Caco-2 (cell line): ENCODE results near the gene DPF3. TPM values are rescaled to one million over a fixed set of nuclear protein-coding genes. Genes with fewer than 3 reads are reported as not detected.

ENCODE experiments used
- BruUV-seq: library from RNA; stranded (reverse); fragments of 400-500 nt; replicated peaks from 2 replicates; lab custom pipeline; 2021; lab: Mats Ljungman, UMichigan
- CTCF ChIA-PET: fragments of 300-600 bp; sonication (Branson Sonifier 250); formaldehyde crosslinking; loops from one replicate; lab custom pipeline; 2022; ENCODE audit warnings: antibody characterized with exemption; lab: Charles Lee
- POLR2A ChIA-PET: fragments of 300-600 bp; sonication (Branson Sonifier 250); formaldehyde crosslinking; loops from one replicate; lab custom pipeline; 2022; ENCODE audit warnings: antibody characterized with exemption; lab: Charles Lee
- DNase-seq, 2 experiments: peaks; one replicate each; pipeline versions ENCODE4 v3.0.0 to v3.0.0-alpha.2; 2020 to 2022
- H3K27me3 ChIP-seq: replicated peaks from 2 replicates; pipeline ENCODE4 v1.6.0; 2011; ENCODE audit warnings: low read length; ENCODE audit not compliant: control insufficient read depth, insufficient read depth
- H3K36me3 ChIP-seq: 2 replicates; pipeline ENCODE4 v1.5.1; 2011; ENCODE audit warnings: low read length; ENCODE audit not compliant: control insufficient read depth, insufficient read depth
- H3K4me1 ChIP-seq: fragments of 250-450 bp; sonication (Bioruptor Pico); 2 replicates; pipeline ENCODE4 v1.5.1; 2020; ENCODE audit warnings: mild to moderate bottlenecking
- H3K4me3 ChIP-seq: 2 replicates; pipeline ENCODE4 v1.5.1; 2011; ENCODE audit warnings: low read depth, mild to moderate bottlenecking, control low read depth, low read length
- H3K9me3 ChIP-seq: fragments of 250-450 bp; sonication (Bioruptor Pico); 2 replicates; pipeline ENCODE4 v1.5.1; 2020; ENCODE audit warnings: mild to moderate bottlenecking, moderate library complexity
- H3K27ac Mint-ChIP-seq: one replicate; pipeline ENCODE4 v1.8.0; 2022; ENCODE audit warnings: mixed read lengths; ENCODE audit not compliant: unreplicated experiment
- H3K27me3 Mint-ChIP-seq: one replicate; pipeline ENCODE4 v1.8.0; 2022; ENCODE audit warnings: mixed read lengths; ENCODE audit not compliant: insufficient read depth, unreplicated experiment
- H3K36me3 Mint-ChIP-seq: one replicate; pipeline ENCODE4 v1.8.0; 2022; ENCODE audit warnings: mild to moderate bottlenecking, mixed read lengths; ENCODE audit not compliant: insufficient read depth, unreplicated experiment
- H3K4me1 Mint-ChIP-seq: one replicate; pipeline ENCODE4 v1.8.0; 2022; ENCODE audit warnings: low read depth, mixed read lengths; ENCODE audit not compliant: unreplicated experiment
- H3K4me3 Mint-ChIP-seq: one replicate; pipeline ENCODE4 v1.8.0; 2022; ENCODE audit warnings: mild to moderate bottlenecking, moderate library complexity, mixed read lengths; ENCODE audit not compliant: unreplicated experiment
- H3K9me3 Mint-ChIP-seq: one replicate; pipeline ENCODE4 v1.8.0; 2022; ENCODE audit warnings: mixed read lengths; ENCODE audit not compliant: unreplicated experiment
- intact Hi-C: fragments of 100-400 bp; cut with micrococcal nuclease; formaldehyde crosslinking; loops from one replicate; pipeline ENCODE4 v1.10.0; 2022; ENCODE audit not compliant: unreplicated experiment
- total RNA-seq: library from RNA; stranded (reverse); gene quantifications from 2 replicates; pipeline ENCODE4 v1.2.3, GENCODE V29; 2022
- TF ChIP-seq, protein P1 (sequence below), 2 experiments: fragments of 200-600 bp in 1 of 2; IDR thresholded peaks; 1 replicate in 1 of 2; 2 replicates in 1 of 2; pipeline versions ENCODE4 v1.5.1 to v1.8.0; 2011 to 2022; ENCODE audit warnings: antibody characterized with exemption in 1 of 2, control low read depth in 1 of 2, inconsistent platforms in 1 of 2, low read depth in 1 of 2, low read length in 1 of 2, mild to moderate bottlenecking in 1 of 2, moderate library complexity in 1 of 2; ENCODE audit not compliant: insufficient read depth in 1 of 2, severe bottlenecking in 1 of 2, unreplicated experiment in 1 of 2

The DPF3 gene
- total RNA-seq, 1 experiment from 2014 or later = not detected

DNA sequence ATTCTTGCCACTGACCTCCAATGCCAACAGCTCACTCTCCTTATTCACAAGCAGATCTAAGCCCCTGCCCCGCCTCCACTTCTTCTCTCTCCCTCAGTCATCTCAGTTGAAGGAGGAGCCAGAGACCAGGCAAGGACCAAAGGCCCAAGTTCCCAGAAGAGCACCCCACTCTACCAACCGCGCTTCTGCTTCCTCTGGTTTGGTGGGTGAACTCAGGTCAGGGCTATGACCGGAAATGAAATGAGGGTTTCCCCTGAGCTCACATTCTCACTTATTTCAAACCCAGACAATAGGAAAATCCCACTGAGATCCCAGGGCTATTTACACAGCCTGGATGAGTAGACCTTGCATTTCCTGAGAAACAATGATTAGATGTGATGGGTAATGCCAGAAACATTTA, 9.9 kb downstream of the DPF3 start:
- Histone ChIP-seq H3K4me1 (no peaks in the 10 kb centered on the region), H3K27me3 (peaks cover 1% of the 10 kb centered on the region), H3K4me3 (no peak overlapping the region), H3K36me3 (no peaks in the 10 kb centered on the region), H3K9me3 (no peaks in the 10 kb centered on the region)
- Mint-ChIP-seq H3K27me3 (peaks cover 29% of the 10 kb centered on the region), H3K36me3 (no peaks in the 10 kb centered on the region), H3K27ac (no peak overlapping the region), H3K4me3 (no peak overlapping the region), H3K9me3 (no peaks in the 10 kb centered on the region), H3K4me1 (no peaks in the 10 kb centered on the region)
- POLR2A ChIA-PET = no interaction called here
- CTCF ChIA-PET = no interaction called here
- BruUV-seq = no TSS peak
- no peak for DNase-seq
- intact Hi-C loops = no loop called here
- TF ChIP-seq, protein P1, sequence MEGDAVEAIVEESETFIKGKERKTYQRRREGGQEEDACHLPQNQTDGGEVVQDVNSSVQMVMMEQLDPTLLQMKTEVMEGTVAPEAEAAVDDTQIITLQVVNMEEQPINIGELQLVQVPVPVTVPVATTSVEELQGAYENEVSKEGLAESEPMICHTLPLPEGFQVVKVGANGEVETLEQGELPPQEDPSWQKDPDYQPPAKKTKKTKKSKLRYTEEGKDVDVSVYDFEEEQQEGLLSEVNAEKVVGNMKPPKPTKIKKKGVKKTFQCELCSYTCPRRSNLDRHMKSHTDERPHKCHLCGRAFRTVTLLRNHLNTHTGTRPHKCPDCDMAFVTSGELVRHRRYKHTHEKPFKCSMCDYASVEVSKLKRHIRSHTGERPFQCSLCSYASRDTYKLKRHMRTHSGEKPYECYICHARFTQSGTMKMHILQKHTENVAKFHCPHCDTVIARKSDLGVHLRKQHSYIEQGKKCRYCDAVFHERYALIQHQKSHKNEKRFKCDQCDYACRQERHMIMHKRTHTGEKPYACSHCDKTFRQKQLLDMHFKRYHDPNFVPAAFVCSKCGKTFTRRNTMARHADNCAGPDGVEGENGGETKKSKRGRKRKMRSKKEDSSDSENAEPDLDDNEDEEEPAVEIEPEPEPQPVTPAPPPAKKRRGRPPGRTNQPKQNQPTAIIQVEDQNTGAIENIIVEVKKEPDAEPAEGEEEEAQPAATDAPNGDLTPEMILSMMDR (IDR thresholded peaks at IDR 0.05; ENCODE audit: insufficient read depth in 1 of 2, low read depth in 1 of 2, low read length in 1 of 2, severe bottlenecking in 1 of 2, unreplicated experiment in 1 of 2) = no peak

DNA sequence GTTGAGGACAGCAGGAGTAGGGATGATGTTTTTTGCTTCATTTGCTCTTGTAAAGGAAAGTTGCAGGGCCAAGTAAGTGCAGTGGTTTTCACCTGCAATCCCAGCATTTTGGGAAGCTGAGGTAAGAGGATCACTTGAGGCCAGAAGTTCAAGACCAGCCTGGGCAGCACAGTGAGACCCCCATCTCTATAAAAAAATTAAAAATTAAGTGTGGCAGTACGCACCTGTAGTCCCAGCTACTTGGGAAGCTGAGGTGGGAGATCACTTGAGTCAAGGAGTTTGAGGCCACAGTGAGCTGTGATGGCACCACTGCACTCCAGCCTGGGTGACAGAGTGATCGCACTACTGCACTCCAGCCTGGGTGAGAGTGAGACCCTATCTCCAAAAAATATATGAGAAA, 10.8 kb downstream of the DPF3 start:
- H3K27ac Mint-ChIP-seq = no peak overlapping the region
- H3K4me3 ChIP-seq = no peak overlapping the region
- H3K4me3 Mint-ChIP-seq = no peak overlapping the region
- H3K9me3 ChIP-seq = no peaks in the 10 kb centered on the region
- no peaks in the 10 kb centered on the region for H3K36me3 ChIP-seq
- no peak for DNase-seq
- CTCF ChIA-PET = no interaction called here
- intact Hi-C loops = no loop called here
- H3K4me1 Mint-ChIP-seq = no peaks in the 10 kb centered on the region
- H3K27me3 ChIP-seq = peaks cover 3% of the 10 kb centered on the region
- H3K27me3 Mint-ChIP-seq = peaks cover 26% of the 10 kb centered on the region
- no peaks in the 10 kb centered on the region for H3K4me1 ChIP-seq
- TF ChIP-seq, protein P1 (IDR thresholded peaks at IDR 0.05; ENCODE audit: insufficient read depth in 1 of 2, low read depth in 1 of 2, low read length in 1 of 2, severe bottlenecking in 1 of 2, unreplicated experiment in 1 of 2) = no peak
- BruUV-seq = no TSS peak
- H3K36me3 Mint-ChIP-seq = no peaks in the 10 kb centered on the region
- POLR2A ChIA-PET = no interaction called here
- H3K9me3 Mint-ChIP-seq = no peaks in the 10 kb centered on the region

DNA sequence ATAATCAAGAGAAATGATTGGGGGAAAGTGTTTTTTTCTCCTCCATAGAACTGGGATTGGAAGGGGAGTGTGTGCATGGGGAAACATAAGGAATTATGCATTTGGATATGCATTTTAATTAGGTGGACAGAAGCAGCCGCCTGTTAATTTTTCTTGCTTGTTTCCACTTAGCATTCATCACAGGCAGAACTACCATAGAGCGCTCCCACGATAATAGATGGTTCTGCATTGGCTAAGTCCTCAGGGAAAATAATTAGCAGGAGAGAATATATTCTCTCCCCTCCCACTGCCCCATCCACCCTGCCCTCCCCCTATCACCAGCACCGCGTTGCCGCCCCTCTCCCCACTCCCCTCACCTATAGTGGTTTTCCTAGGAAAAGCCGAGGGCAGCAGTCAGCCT, 11.4 kb downstream of the DPF3 start:
- Histone ChIP-seq H3K4me3 (no peak overlapping the region), H3K4me1 (no peaks in the 10 kb centered on the region), H3K9me3 (no peaks in the 10 kb centered on the region), H3K36me3 (no peaks in the 10 kb centered on the region), H3K27me3 (peaks cover 3% of the 10 kb centered on the region; the same call in 1 of the 2 replicates)
- Mint-ChIP-seq H3K27ac (no peak overlapping the region), H3K9me3 (no peaks in the 10 kb centered on the region), H3K4me3 (no peak overlapping the region), H3K27me3 (peaks cover 24% of the 10 kb centered on the region), H3K36me3 (no peaks in the 10 kb centered on the region), H3K4me1 (no peaks in the 10 kb centered on the region)
- ChIA-PET CTCF (no interaction called here), POLR2A (no interaction called here)
- no TSS peak for BruUV-seq
- intact Hi-C loops = no loop called here
- DNase-seq = no peak
- TF ChIP-seq, protein P1 (IDR thresholded peaks at IDR 0.05; ENCODE audit: insufficient read depth in 1 of 2, low read depth in 1 of 2, low read length in 1 of 2, severe bottlenecking in 1 of 2, unreplicated experiment in 1 of 2) = no peak
